HG03442 (cell line): ENCODE results near the gene SMIM9.
"Not testable (repeated sequence)": the region's sequence is repeated elsewhere in the genome, so short reads cannot be mapped to it uniquely, and the experiment has no call there.

Source experiments
- ATAC-seq: cut with Tn5 transposase; IDR thresholded peaks from one replicate; pipeline ENCODE4 v1.9.1; 2021; ENCODE audit warnings: mild to moderate bottlenecking, moderate library complexity; ENCODE audit not compliant: unreplicated experiment

Gene SMIM9

GRCh38 chrX:154834562-154834961, at the start of gene SMIM9:
TSS of gene SMIM9 (minus strand) at chrX:154834662. CDS start at chrX:154830856, 3,806 bp downstream.
- ATAC-seq = no peak

GRCh38 chrX:154884069-154884468, 49.6 kb upstream of the SMIM9 start:
- ATAC-seq = not testable (repeated sequence)

GRCh38 chrX:154873329-154873728, 38.9 kb upstream of the SMIM9 start:
- no peak for ATAC-seq

GRCh38 chrX:154868522-154868921, 34.1 kb upstream of the SMIM9 start:
- not testable (repeated sequence) for ATAC-seq

- ATAC-seq = no peak
Observed at GRCh38 chrX:154855256-154855655, 20.8 kb upstream of the SMIM9 start.

GRCh38 chrX:154850957-154851611, 16.6 kb upstream of the SMIM9 start:
- ATAC-seq = no peak

- ATAC-seq = no peak
Observed at GRCh38 chrX:154840856-154841255, 6.4 kb upstream of the SMIM9 start.

- ATAC-seq = no peak
Observed at GRCh38 chrX:154836163-154836562, 1.7 kb upstream of the SMIM9 start.

- ATAC-seq = no peak
Observed at GRCh38 chrX:154833746-154834274, 652 bp downstream of the SMIM9 start.

GRCh38 chrX:154829926-154830442, 4.5 kb downstream of the SMIM9 start:
- ATAC-seq = no peak

GRCh38 chrX:154829134-154829533, 5.3 kb downstream of the SMIM9 start:
- no peak for ATAC-seq

GRCh38 chrX:154828016-154828408, 6.5 kb downstream of the SMIM9 start:
- no peak for ATAC-seq

GRCh38 chrX:154827194-154828015, 7.1 kb downstream of the SMIM9 start:
- ATAC-seq = peak; percentile 85

GRCh38 chrX:154825586-154825985, 8.9 kb downstream of the SMIM9 start:
- not testable (repeated sequence) for ATAC-seq

- no peak for ATAC-seq
Observed at GRCh38 chrX:154824638-154825037, 9.8 kb downstream of the SMIM9 start.

GRCh38 chrX:154822029-154822428, 12.4 kb downstream of the SMIM9 start:
- no peak for ATAC-seq

- ATAC-seq = no peak
Observed at GRCh38 chrX:154821523-154821922, 12.9 kb downstream of the SMIM9 start.

- no peak for ATAC-seq
Observed at GRCh38 chrX:154819771-154820341, 14.6 kb downstream of the SMIM9 start.

GRCh38 chrX:154818916-154819770, 15.3 kb downstream of the SMIM9 start:
- ATAC-seq = no peak

- not testable (repeated sequence) for ATAC-seq
Observed at GRCh38 chrX:154817048-154817618, 17.3 kb downstream of the SMIM9 start.
